Measurements from ENCODE around the gene CD200.

DNA sequence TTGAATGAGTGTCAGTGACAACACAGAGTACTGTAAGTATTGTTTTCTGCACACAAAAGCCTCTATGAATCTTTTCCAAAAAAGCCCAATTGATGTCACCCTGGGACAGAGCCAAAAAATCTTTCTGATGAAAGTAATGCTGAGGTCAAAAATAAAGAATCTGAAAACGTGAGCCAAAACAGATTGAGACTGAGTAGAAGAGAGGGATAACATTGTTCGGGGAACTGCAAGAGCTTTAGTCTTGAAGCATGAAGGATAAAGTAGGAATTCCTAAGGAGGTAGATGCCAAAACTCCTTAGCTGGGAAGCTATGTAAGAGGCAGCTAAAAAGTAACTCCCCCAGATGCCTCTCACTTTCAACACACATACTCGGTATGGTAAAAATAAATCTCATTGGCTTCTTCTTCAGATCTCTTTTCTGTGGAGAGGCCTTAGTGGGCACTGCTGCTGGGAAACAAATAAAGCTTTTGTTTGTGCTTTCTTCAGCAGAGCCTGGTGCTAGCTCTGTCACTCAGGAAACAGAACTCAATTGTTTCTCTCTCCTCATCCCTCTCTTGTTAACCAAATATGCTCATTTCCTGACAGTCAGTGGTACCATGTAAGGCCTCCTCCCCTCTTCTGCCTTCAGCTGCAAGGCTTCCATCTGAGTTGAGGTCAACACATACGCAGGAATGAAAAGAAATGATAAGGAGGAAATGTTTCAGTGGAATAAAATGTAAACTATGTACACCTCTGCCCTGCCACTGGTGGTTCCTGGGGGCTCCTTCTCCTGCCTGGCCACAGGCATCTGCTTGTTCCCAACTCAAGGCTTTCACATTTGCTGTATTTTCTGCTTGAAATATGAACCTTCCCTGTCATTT lies 58.1 kb downstream of the CD200 start:
- TF ChIP-seq, protein P1, sequence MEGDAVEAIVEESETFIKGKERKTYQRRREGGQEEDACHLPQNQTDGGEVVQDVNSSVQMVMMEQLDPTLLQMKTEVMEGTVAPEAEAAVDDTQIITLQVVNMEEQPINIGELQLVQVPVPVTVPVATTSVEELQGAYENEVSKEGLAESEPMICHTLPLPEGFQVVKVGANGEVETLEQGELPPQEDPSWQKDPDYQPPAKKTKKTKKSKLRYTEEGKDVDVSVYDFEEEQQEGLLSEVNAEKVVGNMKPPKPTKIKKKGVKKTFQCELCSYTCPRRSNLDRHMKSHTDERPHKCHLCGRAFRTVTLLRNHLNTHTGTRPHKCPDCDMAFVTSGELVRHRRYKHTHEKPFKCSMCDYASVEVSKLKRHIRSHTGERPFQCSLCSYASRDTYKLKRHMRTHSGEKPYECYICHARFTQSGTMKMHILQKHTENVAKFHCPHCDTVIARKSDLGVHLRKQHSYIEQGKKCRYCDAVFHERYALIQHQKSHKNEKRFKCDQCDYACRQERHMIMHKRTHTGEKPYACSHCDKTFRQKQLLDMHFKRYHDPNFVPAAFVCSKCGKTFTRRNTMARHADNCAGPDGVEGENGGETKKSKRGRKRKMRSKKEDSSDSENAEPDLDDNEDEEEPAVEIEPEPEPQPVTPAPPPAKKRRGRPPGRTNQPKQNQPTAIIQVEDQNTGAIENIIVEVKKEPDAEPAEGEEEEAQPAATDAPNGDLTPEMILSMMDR (conservative IDR thresholded peaks at IDR 0.05 in 1 of 2, IDR thresholded peaks at IDR 0.05 in 1 of 2; ENCODE audit: extremely low read depth in 1 of 2, insufficient read depth in 1 of 2, low read depth in 1 of 2, low read length in 2 of 2): no peak
- TF ChIP-seq EZH2 (IDR thresholded peaks at IDR 0.05; ENCODE audit: borderline replicate concordance, low read length): no peak
